HG02678 (cell line): ENCODE data around the gene UNC45A.

ENCODE experiments used
- ATAC-seq: cut with Tn5 transposase; IDR thresholded peaks from one replicate; pipeline ENCODE4 v1.9.1; 2021; ENCODE audit warnings: mild to moderate bottlenecking, moderate library complexity; ENCODE audit not compliant: unreplicated experiment

Gene UNC45A

GRCh38 chr15:90934949-90935751 is at the start of gene UNC45A:
Gene UNC45A, plus strand, starts transcription at chr15:90935285. Its CDS starts 40 bp downstream, at chr15:90935325.
- ATAC-seq: peak; percentile 65

- ATAC-seq: peak; percentile 45
Observed at GRCh38 chr15:90885432-90886290, 49.4 kb upstream of the UNC45A start.

- ATAC-seq: no peak
Observed at GRCh38 chr15:90886291-90886614, 48.8 kb upstream of the UNC45A start.

- no peak for ATAC-seq
Observed at GRCh38 chr15:90887037-90887481, 48.0 kb upstream of the UNC45A start.

- ATAC-seq: no peak
Observed at GRCh38 chr15:90889313-90889730, 45.8 kb upstream of the UNC45A start.

GRCh38 chr15:90889736-90890456 is 45.2 kb upstream of the UNC45A start:
- no peak for ATAC-seq

GRCh38 chr15:90890839-90891238 is 44.2 kb upstream of the UNC45A start:
- ATAC-seq: no peak

- no peak for ATAC-seq
Observed at GRCh38 chr15:90891346-90891949, 43.6 kb upstream of the UNC45A start.

- no peak for ATAC-seq
Observed at GRCh38 chr15:90892023-90892422, 43.1 kb upstream of the UNC45A start.

- no peak for ATAC-seq
Observed at GRCh38 chr15:90892498-90893174, 42.4 kb upstream of the UNC45A start.

GRCh38 chr15:90893175-90894090 is 41.7 kb upstream of the UNC45A start:
- ATAC-seq: no peak

- ATAC-seq: no peak
Observed at GRCh38 chr15:90895571-90896117, 39.4 kb upstream of the UNC45A start.

- peak; percentile 45 for ATAC-seq
Observed at GRCh38 chr15:90897131-90897655, 37.9 kb upstream of the UNC45A start.

GRCh38 chr15:90901175-90902039 is 33.7 kb upstream of the UNC45A start:
- ATAC-seq: no peak

GRCh38 chr15:90902040-90902839 is 32.8 kb upstream of the UNC45A start:
- ATAC-seq: peak; percentile 75

GRCh38 chr15:90902840-90903732 is 32.0 kb upstream of the UNC45A start, which contains the start of gene MAN2A2:
Gene MAN2A2, plus strand, starts transcription at chr15:90903302. Its CDS starts 906 bp downstream, at chr15:90904208.
- peak; percentile 53 for ATAC-seq
